ENCODE results near the gene QPCT.
"Not testable (repeated sequence)": the region's sequence is repeated elsewhere in the genome, so short reads cannot be mapped to it uniquely, and the experiment has no call there.

QPCT gene

GRCh38 chr2:37405781-37406180, 61.4 kb downstream of the QPCT start:
- no peaks in the 10 kb centered on the region for H3K36me3 ChIP-seq
- DNase-seq: no peak
- no peak for TF ChIP-seq CTCF (IDR thresholded peaks at IDR 0.05; ENCODE audit: low read depth, low read length)

GRCh38 chr2:37412231-37412630, 67.8 kb downstream of the QPCT start:
- H3K9me3 ChIP-seq (ENCODE audit: severe bottlenecking): no peaks in the 10 kb centered on the region
- H3K36me3 ChIP-seq: no peaks in the 10 kb centered on the region
- H3K27me3 ChIP-seq (ENCODE audit: insufficient read depth, low read depth, severe bottlenecking): no peaks in the 10 kb centered on the region
- TF ChIP-seq CTCF (IDR thresholded peaks at IDR 0.05; ENCODE audit: low read depth, low read length): no peak
- H3K27ac ChIP-seq: no peak overlapping the region
- H3K4me3 ChIP-seq (ENCODE audit: low read depth, low read length): no peak overlapping the region
- peak; percentile 79 for DNase-seq

More at GRCh38 chr2:37405781-37406180, 61.4 kb downstream of the QPCT start:
- H3K9me3 ChIP-seq (ENCODE audit: severe bottlenecking): no peaks in the 10 kb centered on the region
- no peaks in the 10 kb centered on the region for H3K27me3 ChIP-seq (ENCODE audit: insufficient read depth, low read depth, severe bottlenecking)
- H3K4me3 ChIP-seq (ENCODE audit: low read depth, low read length): no peak overlapping the region
- no peak overlapping the region for H3K27ac ChIP-seq

GRCh38 chr2:37413911-37414469, 69.6 kb downstream of the QPCT start:
- H3K9me3 ChIP-seq (ENCODE audit: severe bottlenecking); H3K27me3 ChIP-seq (ENCODE audit: insufficient read depth, low read depth, severe bottlenecking); DNase-seq; H3K36me3 ChIP-seq; H3K4me3 ChIP-seq (ENCODE audit: low read depth, low read length); H3K27ac ChIP-seq: not testable (repeated sequence)

GRCh38 chr2:37414470-37414949, 70.1 kb downstream of the QPCT start:
- Histone ChIP-seq H3K27me3 (ENCODE audit: insufficient read depth, low read depth, severe bottlenecking) (no peaks in the 10 kb centered on the region), H3K27ac (no peak overlapping the region), H3K9me3 (ENCODE audit: severe bottlenecking) (no peaks in the 10 kb centered on the region), H3K36me3 (no peaks in the 10 kb centered on the region), H3K4me3 (ENCODE audit: low read depth, low read length) (no peak overlapping the region)
- DNase-seq: no peak
- peak; percentile 87 for TF ChIP-seq CTCF (IDR thresholded peaks at IDR 0.05; ENCODE audit: low read depth, low read length)

GRCh38 chr2:37415128-37415820, 70.8 kb downstream of the QPCT start:
- Histone ChIP-seq H3K27me3 (ENCODE audit: insufficient read depth, low read depth, severe bottlenecking) (no peaks in the 10 kb centered on the region), H3K9me3 (ENCODE audit: severe bottlenecking) (no peaks in the 10 kb centered on the region), H3K27ac (0 out of 2 replicates have a peak overlapping the region, but pooled peaks have one; percentile 10), H3K4me3 (ENCODE audit: low read depth, low read length) (no peak overlapping the region), H3K36me3 (no peaks in the 10 kb centered on the region)
- peak; percentile 69 for DNase-seq
- TF ChIP-seq CTCF (IDR thresholded peaks at IDR 0.05; ENCODE audit: low read depth, low read length): peak; percentile 53

GRCh38 chr2:37417321-37417720, 72.9 kb downstream of the QPCT start:
- Histone ChIP-seq H3K27me3 (ENCODE audit: insufficient read depth, low read depth, severe bottlenecking) (no peaks in the 10 kb centered on the region), H3K9me3 (ENCODE audit: severe bottlenecking) (no peaks in the 10 kb centered on the region), H3K4me3 (ENCODE audit: low read depth, low read length) (no peak overlapping the region), H3K36me3 (no peaks in the 10 kb centered on the region), H3K27ac (no peak overlapping the region)
- no peak for TF ChIP-seq CTCF (IDR thresholded peaks at IDR 0.05; ENCODE audit: low read depth, low read length)
- DNase-seq: no peak

All from WERI-Rb-1 (cell line).